Diencephalon (tissue), 1 donor: ENCODE results near the gene CACFD1. TPM values are rescaled to one million over a fixed set of nuclear protein-coding genes. Genes with fewer than 3 reads are reported as not detected.

Source experiments
- total RNA-seq: library from RNA; depleted of rRNA; stranded (reverse); fragments of >200 nt; gene quantifications from one replicate; pipeline ENCODE4 v1.2.3, GENCODE V29; 2014

Gene CACFD1
- total RNA-seq, result 23.1 TPM

GRCh38 chr9:133459476-133460404, at the start of gene CACFD1:
Gene CACFD1 (plus strand): TSS chr9:133459978. CDS start chr9:133460067, 89 bp downstream.

GRCh38 chr9:133417541-133418461, 42.0 kb upstream of the CACFD1 start, which contains the start of gene REXO4:
Gene REXO4 (minus strand): TSS chr9:133418010. CDS start chr9:133417844, 166 bp downstream.

GRCh38 chr9:133421615-133422542, 37.9 kb upstream of the CACFD1 start, which contains the start of gene ADAMTS13:
Gene ADAMTS13 (plus strand): TSS chr9:133422367. CDS start chr9:133422444, 77 bp downstream.

GRCh38 chr9:133478851-133479711, 19.3 kb downstream of the CACFD1 start, which contains the start of gene SLC2A6:
Gene SLC2A6 (minus strand): TSS chr9:133479099. CDS start chr9:133479059, 40 bp downstream.

Other genes with a start within 250 kb of the CACFD1 start
- gene ABO, start 184.8 kb upstream of the CACFD1 start, total RNA-seq, result under 0.01 TPM
- 18.2 TPM for gene SURF6, start 123.8 kb upstream of the CACFD1 start, total RNA-seq
- gene MED22, start 111.8 kb upstream of the CACFD1 start, total RNA-seq, result 15.9 TPM
- gene RPL7A, start 111.8 kb upstream of the CACFD1 start, total RNA-seq, result 914 TPM
- gene SURF1, start 103.5 kb upstream of the CACFD1 start, total RNA-seq, result 17.8 TPM
- 19.6 TPM for gene SURF2, start 103.4 kb upstream of the CACFD1 start, total RNA-seq
- gene SURF4, start 83.9 kb upstream of the CACFD1 start, total RNA-seq, result 91.3 TPM
- 3.0 TPM for gene STKLD1, start 83.6 kb upstream of the CACFD1 start, total RNA-seq
- gene REXO4, start 42.0 kb upstream of the CACFD1 start, total RNA-seq, result 13.6 TPM
- 3.5 TPM for gene ADAMTS13, start 37.6 kb upstream of the CACFD1 start, total RNA-seq
- 22.8 TPM for gene SLC2A6, start 19.1 kb downstream of the CACFD1 start, total RNA-seq
- not detected for gene MYMK, start 65.0 kb downstream of the CACFD1 start, total RNA-seq
- 6.0 TPM for gene ADAMTSL2, start 74.7 kb downstream of the CACFD1 start, total RNA-seq
- 11.3 TPM for gene FAM163B, start 149.4 kb downstream of the CACFD1 start, total RNA-seq
- under 0.01 TPM for gene DBH, start 176.4 kb downstream of the CACFD1 start, total RNA-seq